Keratinocyte (primary cell): Measurements from ENCODE around the gene TAGLN3. TPM values are rescaled to one million over a fixed set of nuclear protein-coding genes. Genes with fewer than 3 reads are reported as not detected.
"Not testable (repeated sequence)": the region's sequence is repeated elsewhere in the genome, so short reads cannot be mapped to it uniquely, and the experiment has no call there.

Experiments
- DNase-seq: peaks from one replicate; pipeline ENCODE4 v3.0.0-alpha.2; 2011; ENCODE audit warnings: low read depth, missing footprints, low spot score
- FAIRE-seq: peaks from 2 replicates; lab custom pipeline; 2011; peaks lifted over from hg19 to GRCh38; lab: Jason Lieb, UNC
- H2AFZ ChIP-seq: 2 replicates; pipeline ENCODE4 v1.6.0; 2012; ENCODE audit warnings: low read length, control low read depth, inconsistent platforms; ENCODE audit not compliant: control insufficient read depth
- H3K27ac ChIP-seq: 2 replicates; pipeline ENCODE4 v1.5.1; 2011; ENCODE audit warnings: low read length; ENCODE audit not compliant: control insufficient read depth, insufficient read depth
- H3K27me3 ChIP-seq: 3 replicates; pipeline ENCODE4 v1.6.0; 2011; ENCODE audit warnings: low read length; ENCODE audit not compliant: control insufficient read depth, insufficient read depth; ENCODE audit errors: extremely low read depth
- H3K36me3 ChIP-seq, 2 experiments: 2 replicates in 1 of 2; 3 replicates in 1 of 2; pipeline ENCODE4 v1.5.1; 2011; ENCODE audit warnings: low read length in 2 of 2, mild to moderate bottlenecking in 1 of 2; ENCODE audit not compliant: control insufficient read depth in 2 of 2, insufficient read depth in 2 of 2; ENCODE audit errors: extremely low read depth in 1 of 2
- H3K4me1 ChIP-seq: 3 replicates; pipeline ENCODE4 v1.5.1; 2011; ENCODE audit warnings: low read length; ENCODE audit not compliant: control insufficient read depth, insufficient read depth; ENCODE audit errors: extremely low read depth
- H3K4me2 ChIP-seq: 3 replicates; pipeline ENCODE4 v1.6.0; 2011; ENCODE audit warnings: low read depth, low read length; ENCODE audit not compliant: control insufficient read depth, insufficient read depth; ENCODE audit errors: extremely low read depth
- H3K4me3 ChIP-seq, 3 experiments: fragments of 200-600 bp in 1 of 3; sonication (generic) in 1 of 3; 2 replicates in 2 of 3; 3 replicates in 1 of 3; pipeline ENCODE4 v1.5.1; 2011 to 2016; ENCODE audit warnings: low read length in 3 of 3, mild to moderate bottlenecking in 3 of 3, control low read depth in 2 of 3, inconsistent platforms in 1 of 3, low read depth in 1 of 3, mixed read lengths in 1 of 3, mixed run types in 1 of 3, moderate library complexity in 1 of 3; ENCODE audit not compliant: control insufficient read depth in 2 of 3, insufficient read depth in 2 of 3; ENCODE audit errors: extremely low read depth in 1 of 3
- H3K79me2 ChIP-seq: 2 replicates; pipeline ENCODE4 v1.6.0; 2012; ENCODE audit warnings: low read length; ENCODE audit not compliant: control insufficient read depth, insufficient read depth
- H3K9ac ChIP-seq: 3 replicates; pipeline ENCODE4 v1.6.0; 2011; ENCODE audit warnings: low read length; ENCODE audit not compliant: control insufficient read depth, insufficient read depth; ENCODE audit errors: extremely low read depth
- H3K9me1 ChIP-seq: 3 replicates; pipeline ENCODE4 v1.6.0; 2011; ENCODE audit warnings: low read length; ENCODE audit not compliant: control insufficient read depth, insufficient read depth; ENCODE audit errors: extremely low read depth
- H3K9me3 ChIP-seq: 2 replicates; pipeline ENCODE4 v1.5.1; 2012; ENCODE audit warnings: low read depth, low read length; ENCODE audit not compliant: control insufficient read depth
- H4K20me1 ChIP-seq: 3 replicates; pipeline ENCODE4 v1.6.0; 2011; ENCODE audit warnings: low read length; ENCODE audit not compliant: control insufficient read depth, insufficient read depth; ENCODE audit errors: extremely low read depth
- EZH2 ChIP-seq: IDR thresholded peaks from one replicate; pipeline ENCODE4 v1.6.1; 2012; ENCODE audit warnings: inconsistent platforms, mild to moderate bottlenecking, low read length, moderate library complexity
- dilution Hi-C: fragments of 300-500 bp; cut with MboI; formaldehyde crosslinking; loops from one replicate; pipeline ENCODE4 v1.7.0; 2020; ENCODE audit warnings: low sequenced_read_pairs; ENCODE audit not compliant: extremely low pct_ligation_motif_present
- polyA plus RNA-seq, 5 experiments: library from polyadenylated mRNA; depleted of rRNA in 3 of 5; stranded (reverse) in 3 of 5; stranded (forward) in 1 of 5; unstranded in 1 of 5; fragments of >200 nt; gene quantifications; 1 replicate in 1 of 5; 2 replicates in 3 of 5; 3 replicates in 1 of 5; pipeline versions ENCODE4 v1.2.1 to v1.2.3, GENCODE V29; 2011 to 2012; ENCODE audit warnings: missing spikeins in 2 of 5, low read depth in 1 of 5, low replicate concordance in 1 of 5
- TF ChIP-seq, protein P1 (sequence below), 3 experiments: IDR thresholded peaks in 1 of 3; conservative IDR thresholded peaks in 1 of 3; optimal IDR thresholded peaks in 1 of 3; 2 replicates in 2 of 3; 3 replicates in 1 of 3; pipeline versions ENCODE3 to v1.5.1; 2011; ENCODE audit warnings: low read length in 3 of 3, mild to moderate bottlenecking in 3 of 3, moderate library complexity in 2 of 3, control low read depth in 1 of 3, inconsistent platforms in 1 of 3; ENCODE audit not compliant: insufficient read depth in 2 of 3; ENCODE audit errors: extremely low read depth in 1 of 3

Gene TAGLN3
- polyA plus RNA-seq, 1 donor (not counting 4 experiments of a cell fraction or from before 2014, with no cell fraction given) = 8.9 TPM

DNA sequence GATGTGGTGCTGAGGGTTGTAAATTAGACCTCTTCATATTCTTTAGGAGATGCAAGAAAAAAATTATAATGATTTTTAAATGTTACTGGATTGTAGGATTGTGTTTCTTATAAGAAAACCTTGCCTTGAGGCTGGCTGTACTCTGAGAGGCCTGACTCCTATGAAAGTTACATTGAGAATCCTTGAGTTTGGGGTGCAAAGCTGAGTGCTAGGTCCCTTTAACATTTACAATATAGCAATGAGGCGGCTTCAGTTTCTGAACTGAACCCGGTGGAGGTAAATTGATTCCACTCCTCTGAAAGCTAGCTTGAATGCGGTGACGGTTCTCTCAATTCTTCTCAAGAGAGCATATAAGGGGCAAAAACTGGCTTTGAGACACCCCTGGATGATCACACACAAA, 35.7 kb downstream of the TAGLN3 start, which contains the start of gene TMPRSS7:
TSS of gene TMPRSS7 (plus strand) at position 301 of the 400 bp plus-strand sequence. CDS start 110 bp downstream, outside the sequence.
- no peak within 1 kb of the TSS for H3K9ac ChIP-seq
- H3K4me3 ChIP-seq = no peak within 1 kb of the TSS
- H3K27me3 ChIP-seq = no peaks in the 10 kb centered on the region
- FAIRE-seq (no peak), DNase-seq (no peak)
- H3K79me2 ChIP-seq = no peaks in the 10 kb centered on the region
- no peaks in the 10 kb centered on the region for H3K36me3 ChIP-seq
- H3K4me2 ChIP-seq = no peak within 1 kb of the TSS
- TF ChIP-seq, protein P1, sequence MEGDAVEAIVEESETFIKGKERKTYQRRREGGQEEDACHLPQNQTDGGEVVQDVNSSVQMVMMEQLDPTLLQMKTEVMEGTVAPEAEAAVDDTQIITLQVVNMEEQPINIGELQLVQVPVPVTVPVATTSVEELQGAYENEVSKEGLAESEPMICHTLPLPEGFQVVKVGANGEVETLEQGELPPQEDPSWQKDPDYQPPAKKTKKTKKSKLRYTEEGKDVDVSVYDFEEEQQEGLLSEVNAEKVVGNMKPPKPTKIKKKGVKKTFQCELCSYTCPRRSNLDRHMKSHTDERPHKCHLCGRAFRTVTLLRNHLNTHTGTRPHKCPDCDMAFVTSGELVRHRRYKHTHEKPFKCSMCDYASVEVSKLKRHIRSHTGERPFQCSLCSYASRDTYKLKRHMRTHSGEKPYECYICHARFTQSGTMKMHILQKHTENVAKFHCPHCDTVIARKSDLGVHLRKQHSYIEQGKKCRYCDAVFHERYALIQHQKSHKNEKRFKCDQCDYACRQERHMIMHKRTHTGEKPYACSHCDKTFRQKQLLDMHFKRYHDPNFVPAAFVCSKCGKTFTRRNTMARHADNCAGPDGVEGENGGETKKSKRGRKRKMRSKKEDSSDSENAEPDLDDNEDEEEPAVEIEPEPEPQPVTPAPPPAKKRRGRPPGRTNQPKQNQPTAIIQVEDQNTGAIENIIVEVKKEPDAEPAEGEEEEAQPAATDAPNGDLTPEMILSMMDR (optimal IDR thresholded peaks at IDR 0.05 in 1 of 3, IDR thresholded peaks at IDR 0.05 in 1 of 3, conservative IDR thresholded peaks at IDR 0.05 in 1 of 3; ENCODE audit: extremely low read depth in 1 of 3, insufficient read depth in 2 of 3, low read length in 3 of 3) = no peak
- no peak for TF ChIP-seq EZH2
- no peaks in the 10 kb centered on the region for H4K20me1 ChIP-seq
- H3K4me1 ChIP-seq = peaks cover 6% of the 10 kb centered on the region
- H3K9me3 ChIP-seq = no peaks in the 10 kb centered on the region
- no peak within 1 kb of the TSS for H2AFZ ChIP-seq
- dilution Hi-C loops = no loop called here
- H3K9me1 ChIP-seq = no peaks in the 10 kb centered on the region
- no peak within 1 kb of the TSS for H3K27ac ChIP-seq

DNA sequence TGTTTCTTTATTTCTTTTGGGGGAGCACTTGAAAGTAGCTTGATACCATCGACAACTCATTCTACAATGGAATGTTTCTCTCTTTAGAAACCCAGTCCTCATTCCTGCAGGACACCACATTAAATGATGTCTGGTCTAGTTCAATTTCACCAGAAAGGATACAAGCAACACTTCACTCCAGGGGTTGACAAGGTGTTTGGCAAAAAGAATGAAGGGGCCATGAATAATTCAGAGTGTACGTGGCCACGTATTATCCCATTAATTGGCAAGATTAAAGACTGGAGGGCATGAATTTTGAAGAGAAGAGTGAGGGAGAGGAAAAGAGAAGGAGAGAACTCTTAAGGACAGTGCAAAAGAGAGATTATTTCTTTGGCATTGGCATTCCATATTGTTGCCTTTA, 36.5 kb downstream of the TAGLN3 start:
- Histone ChIP-seq H3K4me3 (no peak overlapping the region), H3K27me3 (no peaks in the 10 kb centered on the region), H3K9me1 (no peaks in the 10 kb centered on the region), H4K20me1 (no peaks in the 10 kb centered on the region), H3K27ac (no peak overlapping the region), H3K4me1 (peaks cover 6% of the 10 kb centered on the region), H2AFZ (no peak overlapping the region), H3K36me3 (no peaks in the 10 kb centered on the region), H3K9me3 (no peaks in the 10 kb centered on the region), H3K9ac (no peak overlapping the region), H3K4me2 (no peak overlapping the region), H3K79me2 (no peaks in the 10 kb centered on the region)
- dilution Hi-C loops = no loop called here
- TF ChIP-seq, protein P1 (optimal IDR thresholded peaks at IDR 0.05 in 1 of 3, IDR thresholded peaks at IDR 0.05 in 1 of 3, conservative IDR thresholded peaks at IDR 0.05 in 1 of 3; ENCODE audit: extremely low read depth in 1 of 3, insufficient read depth in 2 of 3, low read length in 3 of 3) = no peak
- no peak for TF ChIP-seq EZH2
- FAIRE-seq (no peak), DNase-seq (no peak)

DNA sequence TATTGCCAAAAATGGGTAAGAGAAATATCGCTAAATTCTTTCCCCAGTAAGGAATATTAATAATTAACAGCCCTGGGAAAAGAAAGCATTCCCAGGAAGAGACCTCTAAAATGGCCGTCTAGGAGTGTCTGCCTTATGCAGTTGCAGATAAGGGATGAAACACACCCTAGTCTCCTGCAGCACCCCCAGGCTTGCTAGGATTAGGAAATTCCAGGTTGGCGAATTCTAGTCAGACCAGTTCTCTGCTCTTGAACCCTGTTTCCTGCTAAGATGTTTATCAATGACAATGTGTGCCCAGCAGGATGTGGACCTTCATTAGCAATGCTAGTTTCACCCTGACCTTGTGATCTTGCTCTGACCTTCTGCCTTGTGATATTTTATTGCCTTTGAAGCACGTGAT, 38.5 kb downstream of the TAGLN3 start:
- dilution Hi-C loops = not testable (repeated sequence)

More for the DNA sequence above, 38.5 kb downstream of the TAGLN3 start:
- not testable (repeated sequence) for H3K36me3 ChIP-seq, H3K9me3 ChIP-seq, H2AFZ ChIP-seq, H3K4me3 ChIP-seq, FAIRE-seq, H4K20me1 ChIP-seq, H3K9ac ChIP-seq, H3K4me1 ChIP-seq, H3K79me2 ChIP-seq, H3K4me2 ChIP-seq, H3K27ac ChIP-seq, DNase-seq, H3K9me1 ChIP-seq, H3K27me3 ChIP-seq
